SH-SY5Y (cell line): Measurements from ENCODE around the gene PARN.

Experiments
- GATA2 ChIP-seq: IDR thresholded peaks from 2 replicates; pipeline ENCODE4 v1.6.1; 2011; ENCODE audit warnings: mild to moderate bottlenecking, low read depth, low read length
- GATA3 ChIP-seq: IDR thresholded peaks from 2 replicates; pipeline ENCODE4 v1.6.1; 2011; ENCODE audit warnings: low read depth, mild to moderate bottlenecking, low read length, moderate library complexity

DNA sequence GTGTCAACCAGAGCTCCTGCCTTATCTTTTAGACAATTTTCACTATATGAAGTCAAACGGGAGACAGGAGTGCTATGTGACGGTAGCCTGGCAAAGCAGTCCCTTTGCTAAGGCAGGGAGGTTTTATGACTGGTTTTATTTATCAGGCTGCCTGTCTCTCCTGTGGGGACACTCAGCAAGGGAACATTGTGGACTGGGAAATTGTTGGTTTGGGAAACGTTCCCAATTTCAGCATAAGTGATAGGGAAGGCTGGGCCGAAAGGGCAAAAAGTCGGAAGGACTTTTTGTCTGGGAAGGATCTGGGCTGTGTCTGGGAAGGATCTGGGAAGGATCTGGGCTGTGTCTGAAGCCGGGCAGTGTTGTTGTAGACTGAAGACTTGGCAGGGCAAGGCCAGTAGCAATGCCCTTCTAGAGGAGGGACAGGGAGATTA is 211.2 kb downstream of the PARN start:
- no peak for TF ChIP-seq GATA2
- TF ChIP-seq GATA3: no peak
